Stimulated activated CD8-positive, alpha-beta memory T cell treated with anti-CD3 and anti-CD28 coated beads, Interleukin-15, amount 100 ng/mL, for 24 hours (primary cell): ENCODE data around the gene RIN3.

Source experiments
- DNase-seq: peaks from one replicate; pipeline ENCODE4 v3.0.0-alpha.2; 2020; ENCODE audit warnings: low read depth

The RIN3 gene

DNA sequence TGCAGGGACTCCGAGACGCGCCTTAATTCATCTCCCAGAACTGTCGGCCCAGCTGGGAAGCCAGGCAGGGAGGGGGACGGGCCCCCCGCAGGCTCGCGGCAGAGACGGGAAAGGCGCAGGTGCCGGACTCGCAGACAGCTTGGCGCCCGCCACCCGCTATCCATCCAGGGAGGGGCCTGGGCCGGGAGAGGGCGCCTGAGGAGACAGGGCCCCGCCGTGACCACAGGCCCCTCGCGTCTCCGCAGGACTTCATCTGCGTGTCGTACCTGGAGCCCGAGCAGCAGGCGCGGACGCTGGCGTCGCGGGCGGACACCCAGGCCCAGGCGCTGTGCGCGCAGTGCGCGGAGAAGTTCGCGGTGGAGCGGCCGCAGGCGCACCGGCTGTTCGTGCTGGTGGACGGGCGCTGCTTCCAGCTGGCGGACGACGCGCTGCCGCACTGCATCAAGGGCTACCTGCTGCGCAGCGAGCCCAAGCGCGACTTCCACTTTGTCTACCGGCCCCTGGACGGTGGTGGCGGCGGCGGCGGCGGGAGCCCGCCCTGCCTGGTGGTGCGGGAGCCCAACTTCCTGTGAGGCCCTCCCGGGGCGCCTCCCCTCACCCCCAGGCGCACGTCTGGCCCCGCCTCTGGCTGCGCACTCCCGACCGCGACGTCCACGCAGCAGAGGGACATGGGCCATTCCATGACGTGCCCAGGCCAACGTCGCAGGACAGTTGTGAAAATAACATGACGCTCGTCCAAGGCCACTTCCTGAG lies 174.3 kb downstream of the RIN3 start:
- DNase-seq, result no peak

DNA sequence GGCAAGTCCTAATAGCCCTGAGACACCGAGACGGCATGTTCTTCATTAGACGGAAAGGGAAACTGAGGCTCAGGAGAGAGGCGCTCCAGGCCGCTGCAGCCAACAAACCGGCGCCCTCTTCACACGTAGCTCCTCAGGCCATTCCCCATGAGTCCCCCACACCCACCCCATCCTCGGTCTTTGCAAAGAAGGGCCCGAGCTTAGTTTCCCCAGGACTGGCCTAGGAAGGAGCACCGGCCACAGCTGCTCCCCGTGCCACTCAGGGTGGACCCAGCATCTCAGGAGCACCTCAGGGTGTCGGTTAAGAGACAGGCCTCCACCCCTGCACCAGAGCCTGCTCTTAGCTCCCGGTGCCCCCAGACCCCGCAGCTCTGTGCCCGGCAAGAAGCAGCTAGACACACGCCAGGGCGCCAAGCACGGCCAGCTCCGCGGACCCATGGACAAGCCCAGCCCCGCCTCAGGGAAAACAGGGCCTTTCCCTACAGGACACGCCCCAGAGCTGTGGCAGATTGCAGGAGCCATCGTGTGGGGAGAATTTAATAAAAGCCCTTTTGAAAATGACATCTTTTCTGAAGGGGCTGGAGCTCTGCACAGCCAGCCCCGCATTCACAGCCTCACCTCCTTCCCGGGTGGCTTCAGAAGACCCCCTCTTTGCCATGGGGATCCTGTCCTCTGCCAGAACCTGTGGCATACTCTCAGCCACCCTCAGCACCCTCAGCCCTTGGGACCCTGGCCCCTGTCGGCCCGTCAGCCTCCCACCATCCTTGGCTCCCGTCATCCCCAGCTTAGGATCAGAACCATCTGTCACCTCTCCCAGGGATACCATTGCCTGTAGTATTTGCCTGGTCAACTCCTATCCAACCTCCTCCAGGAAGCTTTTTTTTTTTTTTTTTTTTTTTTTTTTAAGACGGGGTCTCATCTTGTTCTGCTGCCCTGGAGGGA lies 175.1 kb downstream of the RIN3 start:
- no peak for DNase-seq

DNA sequence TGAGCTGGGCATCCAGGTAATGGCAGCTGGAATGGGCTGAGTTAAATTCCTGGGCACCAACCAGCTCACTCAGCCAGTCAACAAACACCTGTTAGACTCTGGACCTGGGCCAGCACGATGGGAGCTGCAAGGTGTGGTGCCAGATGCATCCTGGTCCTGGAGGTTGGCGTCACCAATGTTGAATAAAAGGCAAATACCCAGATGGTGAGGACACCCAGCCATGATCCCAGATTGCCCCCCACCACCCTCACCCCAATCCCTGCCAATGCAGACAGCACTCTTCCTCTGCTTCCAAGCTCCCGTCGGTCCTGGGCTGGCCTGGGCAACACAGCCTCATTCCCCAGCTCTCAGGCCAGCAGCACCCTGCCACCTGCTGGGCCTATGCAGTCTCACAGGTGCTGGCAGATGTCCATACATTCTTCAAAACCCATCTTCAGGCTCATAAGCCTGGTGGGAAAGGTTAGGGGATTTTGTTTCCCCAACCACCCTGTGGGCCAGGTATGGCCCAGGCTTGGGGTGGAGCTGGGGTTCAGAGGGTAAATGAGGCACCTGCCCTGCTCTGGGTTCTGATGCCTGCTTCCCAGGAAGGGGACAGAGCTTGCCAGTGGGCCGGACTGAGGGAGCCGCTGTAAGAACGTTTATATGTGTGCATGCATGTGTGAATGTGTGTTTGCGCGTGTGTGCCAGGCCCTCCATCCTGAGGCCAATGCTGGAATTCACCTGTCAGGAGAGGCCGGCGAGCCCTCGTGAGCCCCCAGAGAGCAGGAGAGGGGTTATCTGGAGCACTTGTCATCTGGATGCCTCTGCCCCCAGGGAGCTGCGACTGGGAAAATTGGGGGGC lies 176.8 kb downstream of the RIN3 start:
- DNase-seq, result no peak

DNA sequence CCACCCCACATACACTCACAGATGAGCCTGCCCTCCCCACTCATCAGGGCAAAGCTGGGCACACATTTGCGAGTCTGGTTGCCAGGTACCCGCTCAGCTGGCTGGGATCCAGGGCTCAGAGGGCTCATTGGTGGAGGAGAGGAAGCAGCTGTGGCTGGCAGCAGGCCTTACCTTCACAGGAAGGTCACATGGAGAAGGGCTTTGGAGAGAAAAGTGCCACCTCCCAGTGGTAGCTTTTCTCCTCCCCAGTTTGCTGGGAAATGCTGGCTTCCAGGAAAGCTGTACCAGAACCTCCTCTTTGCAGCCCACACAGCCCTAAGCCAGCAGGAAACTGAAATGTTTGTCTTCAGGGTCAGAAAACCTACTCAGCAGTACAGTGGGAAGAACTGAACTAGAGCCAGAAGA lies 179.2 kb downstream of the RIN3 start:
- DNase-seq, result no peak

DNA sequence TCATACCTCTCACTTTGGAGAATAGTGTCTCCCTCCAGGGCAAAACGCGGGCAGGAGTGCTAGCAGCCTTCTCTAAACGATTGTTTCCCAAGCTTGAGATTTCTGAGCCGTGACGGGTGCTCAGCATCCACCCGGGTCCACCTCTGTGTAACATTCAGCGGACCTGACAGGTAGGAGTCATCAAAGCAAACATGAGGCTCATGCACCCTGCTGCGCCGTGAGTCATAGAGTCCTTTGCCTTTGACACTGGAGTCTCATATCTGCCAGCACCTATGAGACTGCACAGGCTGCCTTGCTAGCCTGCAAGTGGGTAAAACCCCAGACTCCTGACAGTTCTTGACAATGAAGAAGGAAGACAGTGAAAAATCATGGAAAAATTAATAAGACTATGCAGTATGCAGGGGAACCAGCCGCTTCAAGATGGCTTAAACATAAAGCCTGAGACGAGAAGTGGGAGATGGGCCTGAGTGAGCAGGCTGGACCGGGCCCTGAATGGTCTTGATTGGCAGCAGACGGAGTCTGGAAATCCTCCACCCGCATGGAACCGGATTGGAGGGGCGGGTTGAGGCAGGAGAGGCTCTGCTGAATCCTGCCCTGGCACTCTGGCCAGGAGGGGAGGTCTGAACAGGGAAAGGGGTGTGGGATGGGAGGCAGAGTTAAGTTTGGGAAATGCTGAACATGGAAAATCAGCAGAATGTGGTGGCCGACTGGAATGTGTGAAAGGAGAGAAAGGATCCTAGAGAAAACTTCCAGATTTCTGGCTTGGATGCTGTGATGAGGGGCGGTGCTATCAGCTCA lies 180.6 kb downstream of the RIN3 start:
- DNase-seq, result no peak

DNA sequence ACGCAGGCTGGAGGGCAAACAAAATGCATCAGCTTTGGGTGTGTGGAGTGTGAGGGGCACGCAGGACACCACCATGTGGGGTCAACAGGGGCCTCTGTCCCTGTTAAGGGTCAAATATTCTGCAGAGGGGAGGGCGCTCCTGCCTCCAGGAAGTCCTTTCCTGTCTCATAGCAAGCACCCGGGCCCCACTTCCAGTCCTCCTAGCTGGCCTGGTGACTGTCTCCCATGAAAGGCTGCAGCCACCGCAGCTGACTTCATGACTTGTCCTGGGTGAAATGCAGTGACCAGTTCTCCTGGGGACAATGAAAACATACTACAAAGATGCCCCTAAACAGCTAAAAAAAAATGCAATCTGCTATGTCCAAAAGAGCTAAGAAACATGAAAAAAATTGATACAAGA lies 181.2 kb downstream of the RIN3 start:
- DNase-seq, result no peak

DNA sequence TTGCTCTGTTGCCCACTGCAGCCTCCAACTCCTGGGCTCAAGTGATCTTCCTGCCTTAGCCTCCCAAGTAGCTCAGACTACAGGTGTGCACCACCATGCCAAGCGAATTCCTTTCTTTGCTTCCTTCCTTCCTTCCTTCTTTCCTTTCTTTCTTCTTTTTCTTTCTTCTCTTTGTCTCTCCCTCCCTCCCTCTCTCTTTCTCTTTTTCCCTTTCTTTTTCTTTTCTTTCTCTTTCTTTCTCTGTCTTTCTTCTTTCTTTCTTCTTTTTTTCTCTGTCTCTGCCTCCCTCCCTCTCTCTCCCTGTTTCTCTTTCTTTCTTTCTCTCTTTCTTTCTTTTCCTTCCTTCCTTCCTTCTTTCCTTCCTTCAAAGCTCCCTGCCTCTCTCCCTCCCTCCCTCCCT lies 182.0 kb downstream of the RIN3 start:
- DNase-seq, result no peak

DNA sequence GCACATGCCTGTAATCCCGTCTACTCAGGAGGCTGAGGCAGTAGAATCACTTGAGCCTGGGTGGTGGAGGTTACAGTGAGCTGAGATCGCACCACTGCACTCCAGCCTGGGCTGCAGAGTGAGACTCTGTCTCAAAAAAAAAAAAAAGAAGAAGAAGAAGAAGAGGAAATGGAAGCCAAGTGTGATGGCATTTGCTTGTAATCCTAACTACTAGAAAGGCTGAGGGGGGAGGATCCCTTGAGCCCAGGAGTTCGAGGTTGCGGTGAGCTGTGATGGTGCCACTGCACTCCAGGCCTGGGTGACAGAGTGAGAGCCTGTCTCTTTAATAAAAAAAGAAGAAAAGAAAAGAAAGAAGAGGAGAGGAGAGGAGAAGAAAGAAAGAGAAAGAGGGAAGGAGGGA lies 182.8 kb downstream of the RIN3 start:
- no peak for DNase-seq

DNA sequence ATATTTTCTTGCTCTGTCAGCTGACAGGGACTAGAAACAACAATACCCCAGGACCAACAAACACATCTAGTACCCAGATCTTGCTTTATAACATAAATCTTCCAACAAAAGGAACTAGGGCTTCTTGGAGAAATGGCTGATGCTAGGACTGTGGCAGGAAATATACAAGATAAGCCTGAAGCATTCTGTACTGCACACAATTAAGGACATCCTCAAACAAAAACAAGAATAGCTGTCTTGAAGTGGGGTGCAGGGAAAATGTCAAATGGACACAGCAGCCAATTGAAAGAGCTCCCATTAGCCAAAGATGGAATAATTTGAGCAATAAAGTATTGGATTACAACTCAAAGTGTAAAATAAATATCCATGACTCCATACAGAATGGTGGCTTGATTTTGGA lies 184.8 kb downstream of the RIN3 start:
- no peak for DNase-seq

DNA sequence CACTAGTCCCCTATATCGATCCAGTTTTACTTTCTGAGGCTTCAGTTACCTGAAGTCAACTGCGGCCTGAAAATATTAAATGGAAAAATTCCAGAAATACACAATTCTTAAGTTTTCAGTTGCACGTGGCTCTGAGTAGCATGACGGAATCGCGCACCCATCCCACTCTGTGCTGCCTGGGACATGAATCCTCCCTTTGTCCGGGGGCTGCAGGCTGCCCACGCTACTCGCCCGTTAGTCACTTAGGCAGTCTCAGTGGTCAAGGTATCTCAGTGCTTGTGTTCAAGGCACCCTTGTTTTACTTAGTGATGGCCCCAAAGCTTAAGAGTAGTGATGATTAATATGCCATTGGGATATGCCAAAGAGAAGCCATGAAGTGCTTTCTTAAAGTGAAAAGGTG lies 188.2 kb downstream of the RIN3 start:
- DNase-seq, result no peak

DNA sequence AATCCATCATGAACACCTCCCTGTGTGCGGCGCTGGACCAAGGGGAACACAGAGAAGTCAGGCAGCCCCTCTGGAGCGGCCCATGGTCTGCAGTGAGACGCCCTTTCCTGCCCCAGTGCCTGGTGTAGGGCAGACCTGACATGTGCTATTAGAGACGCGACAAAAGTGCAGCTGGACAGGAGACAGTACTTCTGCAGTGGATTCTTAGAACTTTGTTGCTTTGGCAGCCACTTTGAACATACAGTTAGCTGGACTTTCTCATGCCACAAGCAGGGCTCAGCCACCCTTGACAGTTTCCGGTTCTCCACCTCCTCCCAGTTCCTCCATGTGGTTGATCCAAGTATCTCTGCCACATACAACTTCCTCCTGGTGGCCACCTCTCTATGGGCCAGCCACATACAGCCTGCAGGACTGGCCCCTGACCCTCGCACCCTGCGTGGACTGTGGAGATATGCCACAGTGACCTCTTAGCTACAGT lies 188.9 kb downstream of the RIN3 start:
- DNase-seq, result no peak

DNA sequence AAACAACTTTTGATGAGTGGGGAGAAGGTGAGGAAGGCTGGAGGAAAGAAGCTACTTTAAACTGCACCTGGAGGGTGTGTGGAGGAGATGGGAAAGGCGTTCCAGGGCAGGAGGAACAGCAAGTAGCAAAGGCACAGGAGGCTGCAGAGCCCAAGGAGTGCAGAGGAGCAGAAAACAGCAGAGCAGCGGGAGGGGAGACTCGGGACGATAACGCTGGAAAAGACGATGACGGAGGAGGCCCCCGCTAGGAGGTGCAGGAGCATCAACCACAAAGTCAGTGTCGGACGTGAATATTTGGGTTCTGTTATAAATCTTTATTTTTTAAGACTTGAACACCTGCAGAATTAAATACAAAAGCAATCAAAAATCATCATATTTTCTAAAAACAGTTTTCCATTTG lies 189.9 kb downstream of the RIN3 start:
- no peak for DNase-seq

DNA sequence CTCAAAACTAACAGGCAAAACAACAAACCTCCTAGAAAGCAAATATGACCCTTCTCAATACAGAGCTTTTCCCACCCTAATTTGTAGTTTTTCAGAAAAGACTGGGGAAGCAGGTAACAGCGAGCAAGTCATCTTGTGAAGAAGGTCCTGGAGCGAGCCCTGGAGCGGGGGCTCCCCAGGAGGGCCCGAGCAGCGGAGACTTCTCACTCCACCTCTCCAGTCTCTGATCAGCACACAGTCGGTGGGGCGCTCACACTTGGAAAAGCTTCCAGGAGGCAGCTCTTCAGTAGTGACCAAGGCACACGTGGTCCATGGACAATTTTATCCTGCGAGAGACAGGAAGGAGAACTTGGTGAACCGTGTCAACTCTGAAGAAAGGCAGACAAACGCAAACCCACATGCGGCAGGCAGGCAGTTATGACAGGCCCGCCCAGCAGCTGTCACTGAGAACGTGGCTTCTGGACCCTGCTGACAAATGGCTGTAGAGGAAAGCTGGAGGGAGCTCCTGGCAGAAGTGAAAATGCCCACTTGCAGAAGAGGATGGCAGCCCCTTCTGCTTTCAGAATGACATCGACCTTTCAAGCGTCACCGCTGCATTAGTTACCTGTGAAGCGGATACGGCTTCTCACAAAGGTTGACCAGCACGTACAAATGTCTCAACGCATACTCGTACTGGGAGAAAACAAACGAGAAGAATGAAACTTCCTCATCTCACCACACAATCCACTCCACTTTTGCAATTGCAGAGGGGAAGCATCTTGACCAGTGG lies 190.6 kb downstream of the RIN3 start:
- DNase-seq, result no peak

DNA sequence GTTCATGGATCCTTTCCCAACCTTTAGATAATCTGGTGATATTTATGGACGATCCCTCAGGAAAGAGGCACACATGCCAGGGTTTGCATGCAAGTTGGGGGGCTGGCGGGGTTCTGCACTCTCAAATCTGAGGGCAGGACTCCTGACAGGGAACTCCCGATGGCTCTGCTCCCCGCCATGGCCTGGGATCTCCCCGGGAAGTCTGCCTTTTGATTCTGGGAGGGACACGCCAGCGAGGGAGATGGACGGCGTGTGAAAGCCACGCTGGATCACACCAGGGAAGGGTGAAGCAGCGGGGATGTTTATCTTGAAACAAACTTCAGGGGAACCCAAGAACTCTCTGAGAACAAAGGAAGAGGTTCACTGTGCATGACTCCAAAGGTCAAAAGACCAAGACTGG lies 191.2 kb downstream of the RIN3 start:
- DNase-seq, result no peak

DNA sequence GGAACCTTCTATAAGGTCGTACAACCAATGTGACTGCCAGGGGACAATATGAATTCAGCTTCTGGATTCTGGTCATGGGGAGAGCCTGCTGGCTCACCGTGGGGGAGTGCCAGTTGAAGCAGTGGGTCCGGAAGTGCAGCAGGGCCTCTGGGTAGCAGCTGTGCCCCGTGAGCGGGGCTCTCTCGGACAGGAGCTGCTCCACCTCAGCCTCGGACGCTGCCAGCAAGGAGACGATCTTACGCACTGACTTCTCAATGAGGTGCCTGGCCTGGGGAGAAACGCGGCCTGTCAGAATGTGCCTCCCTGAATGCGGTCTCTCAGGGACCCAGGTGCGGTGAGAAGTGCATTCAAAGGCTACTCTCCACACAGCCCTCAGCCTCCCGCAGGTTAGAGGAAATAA lies 192.8 kb downstream of the RIN3 start:
- no peak for DNase-seq

DNA sequence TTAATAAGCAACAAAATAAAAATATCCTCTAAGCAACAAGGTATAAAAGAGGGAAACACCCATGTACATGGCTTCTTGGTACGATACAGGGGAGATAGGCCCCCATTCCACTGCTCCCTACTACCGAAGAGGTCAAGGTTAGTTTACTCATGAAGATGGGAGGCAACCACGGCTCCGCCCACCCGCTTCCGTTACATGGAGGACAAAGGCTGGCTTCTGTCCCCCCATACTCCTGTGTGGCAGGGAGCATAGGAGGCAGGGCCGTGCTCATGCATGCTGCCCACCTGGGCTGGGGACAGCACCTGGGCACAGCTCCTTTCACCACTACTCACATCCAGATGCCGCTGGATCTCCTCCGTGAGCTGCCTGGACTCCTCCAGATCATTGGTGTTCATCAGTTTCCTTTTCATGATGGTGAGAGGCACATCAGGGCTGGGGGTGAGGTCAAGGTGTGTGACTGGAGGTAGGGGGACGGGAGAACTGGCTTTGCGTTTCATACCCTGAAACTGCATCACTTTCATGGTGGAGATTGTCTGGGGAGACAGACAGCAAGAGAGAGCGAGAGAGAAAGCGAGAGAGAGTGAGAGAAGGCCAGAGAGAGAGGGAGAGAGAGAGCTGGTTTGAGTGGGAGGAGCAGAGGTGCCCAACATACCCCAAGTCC lies 195.9 kb downstream of the RIN3 start:
- DNase-seq, result no peak

DNA sequence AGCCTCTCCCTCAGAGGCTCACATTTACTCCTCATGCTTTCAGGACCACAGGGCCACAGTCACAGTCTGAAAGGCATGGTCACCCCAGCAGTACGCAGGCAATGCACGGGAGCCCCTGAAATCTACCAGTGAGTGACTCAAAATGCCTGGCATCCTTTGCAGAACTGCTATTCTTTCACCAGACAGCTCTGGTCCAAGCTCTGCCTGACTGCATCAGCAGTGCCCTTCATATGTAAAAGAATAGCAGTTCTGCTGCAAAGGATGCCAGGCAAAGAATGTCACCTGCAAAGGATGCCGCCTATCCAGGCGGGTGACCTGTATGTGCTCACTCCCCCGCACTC lies 196.4 kb downstream of the RIN3 start:
- no peak for DNase-seq

DNA sequence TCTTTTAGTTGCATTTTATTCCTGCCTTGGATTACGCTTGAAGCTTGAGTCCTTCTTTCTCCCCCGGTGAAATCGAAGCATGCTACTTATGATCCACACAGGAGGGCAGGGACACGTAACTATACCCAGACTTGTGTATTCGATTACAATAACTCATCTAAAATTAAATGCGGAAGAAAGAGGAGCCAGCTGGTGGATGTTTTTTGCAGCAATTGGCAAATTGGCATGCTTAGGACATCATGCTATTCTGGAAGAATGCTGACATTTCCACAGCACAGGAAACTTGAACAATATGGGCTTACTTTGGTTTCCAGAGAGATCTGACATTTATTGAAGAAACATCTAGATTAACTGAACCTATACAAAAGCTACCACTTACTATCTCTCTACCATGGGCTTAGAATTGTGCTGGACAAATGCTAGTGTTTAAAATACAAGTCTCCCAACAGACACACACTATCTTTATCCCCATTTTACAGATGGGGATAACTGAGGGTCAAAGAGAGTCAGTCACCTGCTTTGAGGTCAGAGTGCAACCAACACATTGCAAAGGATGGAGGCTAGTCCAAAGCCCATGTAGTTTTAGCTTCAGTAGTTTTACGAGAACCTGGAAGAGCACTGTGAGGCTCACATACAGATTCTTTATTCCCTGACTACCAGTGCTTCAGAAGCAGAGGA lies 198.5 kb downstream of the RIN3 start:
- no peak for DNase-seq

DNA sequence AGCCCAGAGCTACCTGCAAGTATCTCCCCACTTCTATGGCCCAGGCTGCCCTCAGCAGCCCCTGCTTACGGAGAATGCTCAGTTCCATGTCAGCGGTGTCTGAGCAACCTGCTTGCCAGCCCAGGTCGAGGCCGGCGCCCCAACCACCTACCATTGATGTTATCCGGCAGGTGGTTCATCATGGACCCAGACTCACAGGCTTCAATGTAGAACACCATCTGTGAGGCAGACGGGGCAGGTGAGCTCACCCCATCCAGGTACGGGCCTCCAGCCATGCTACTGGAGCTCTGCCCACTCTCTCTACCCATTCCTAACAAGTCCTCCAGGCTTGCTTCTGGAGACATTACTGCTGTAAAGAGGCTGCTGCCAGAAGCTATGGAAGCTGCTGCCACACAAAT lies 199.1 kb downstream of the RIN3 start:
- DNase-seq, result no peak
